IPS-18c (cell line): Measurements from ENCODE around the gene CLEC4G.
"Not testable (repeated sequence)": the region's sequence is repeated elsewhere in the genome, so short reads cannot be mapped to it uniquely, and the experiment has no call there.

ENCODE experiments used
- H3K4me3 ChIP-seq: 2 replicates; pipeline ENCODE4 v1.7.0; 2013; ENCODE audit warnings: low read depth, mild to moderate bottlenecking, low read length, moderate library complexity; ENCODE audit not compliant: insufficient read depth
- H3K9me3 ChIP-seq: one replicate; pipeline ENCODE4 v1.6.1; 2013; ENCODE audit warnings: mild to moderate bottlenecking, low read length, moderate library complexity; ENCODE audit not compliant: control insufficient read depth, insufficient read depth

The CLEC4G gene

GRCh38 chr19:7732045-7732444 is at the start of gene CLEC4G:
CLEC4G (minus strand) TSS chr19:7732110; CDS start chr19:7732102, 8 bp downstream.
- Histone ChIP-seq H3K4me3 (no peak within 1 kb of the TSS), H3K9me3 (no peaks in the 10 kb centered on the region)

GRCh38 chr19:7781157-7781556 is 49.2 kb upstream of the CLEC4G start:
- peaks cover 2% of the 10 kb centered on the region for H3K9me3 ChIP-seq
- H3K4me3 ChIP-seq, result no peak overlapping the region

GRCh38 chr19:7779631-7780486 is 47.9 kb upstream of the CLEC4G start:
- Histone ChIP-seq H3K9me3 (peaks cover 2% of the 10 kb centered on the region), H3K4me3 (no peak overlapping the region)

- Histone ChIP-seq H3K4me3 (no peak overlapping the region), H3K9me3 (peaks cover 2% of the 10 kb centered on the region)
These were observed 46.2 kb upstream of the CLEC4G start for GRCh38 chr19:7778081-7778480.

- H3K9me3 ChIP-seq, result peaks cover 2% of the 10 kb centered on the region
- H3K4me3 ChIP-seq, result no peak overlapping the region
These were observed 43.9 kb upstream of the CLEC4G start for GRCh38 chr19:7775761-7776160.

- Histone ChIP-seq H3K9me3 (peaks cover 2% of the 10 kb centered on the region), H3K4me3 (no peak overlapping the region)
These were observed 41.9 kb upstream of the CLEC4G start for GRCh38 chr19:7773841-7774240.

- no peak overlapping the region for H3K4me3 ChIP-seq
- H3K9me3 ChIP-seq, result peaks cover under 1% of the 10 kb centered on the region
These were observed 40.9 kb upstream of the CLEC4G start for GRCh38 chr19:7772752-7773291.

- no peak overlapping the region for H3K4me3 ChIP-seq
- no peaks in the 10 kb centered on the region for H3K9me3 ChIP-seq
These were observed 39.2 kb upstream of the CLEC4G start for GRCh38 chr19:7771072-7771471.

- Histone ChIP-seq H3K9me3 (no peaks in the 10 kb centered on the region), H3K4me3 (no peak overlapping the region)
These were observed 37.3 kb upstream of the CLEC4G start for GRCh38 chr19:7769171-7769570.

- Histone ChIP-seq H3K9me3 (no peaks in the 10 kb centered on the region), H3K4me3 (no peak overlapping the region)
These were observed 35.6 kb upstream of the CLEC4G start for GRCh38 chr19:7767487-7767886.

GRCh38 chr19:7766535-7766934 is 34.6 kb upstream of the CLEC4G start:
- H3K4me3 ChIP-seq, result no peak overlapping the region

GRCh38 chr19:7765043-7765442 is 33.1 kb upstream of the CLEC4G start:
- H3K4me3 ChIP-seq, H3K9me3 ChIP-seq: not testable (repeated sequence)

More at GRCh38 chr19:7766535-7766934, 34.6 kb upstream of the CLEC4G start:
- no peaks in the 10 kb centered on the region for H3K9me3 ChIP-seq

- not testable (repeated sequence) for H3K9me3 ChIP-seq, H3K4me3 ChIP-seq
These were observed 32.2 kb upstream of the CLEC4G start for GRCh38 chr19:7764157-7764556.

- Histone ChIP-seq H3K9me3 (no peaks in the 10 kb centered on the region), H3K4me3 (no peak overlapping the region)
These were observed 31.8 kb upstream of the CLEC4G start for GRCh38 chr19:7763696-7764095.

- Histone ChIP-seq H3K9me3 (no peaks in the 10 kb centered on the region), H3K4me3 (no peak within 1 kb of the TSS)
These were observed 30.9 kb upstream of the CLEC4G start, which contains the start of gene CLEC4M for GRCh38 chr19:7762719-7763293. CLEC4M (plus strand) TSS chr19:7763243; CDS start chr19:7763267, 24 bp downstream.

- H3K9me3 ChIP-seq, result no peaks in the 10 kb centered on the region
- H3K4me3 ChIP-seq, result no peak overlapping the region
These were observed 27.2 kb upstream of the CLEC4G start for GRCh38 chr19:7759156-7759555.

GRCh38 chr19:7757358-7757757 is 25.4 kb upstream of the CLEC4G start:
- H3K9me3 ChIP-seq, result no peaks in the 10 kb centered on the region
- H3K4me3 ChIP-seq, result no peak overlapping the region

GRCh38 chr19:7756258-7756657 is 24.3 kb upstream of the CLEC4G start:
- Histone ChIP-seq H3K9me3 (no peaks in the 10 kb centered on the region), H3K4me3 (no peak overlapping the region)
